ENCODE results near the gene DPYSL3.
"Not testable (repeated sequence)": the region's sequence is repeated elsewhere in the genome, so short reads cannot be mapped to it uniquely, and the experiment has no call there.

The DPYSL3 gene

GRCh38 chr5:147400126-147400809 lies 109.6 kb downstream of the DPYSL3 start:
- DNase-seq, result no peak

DNA sequence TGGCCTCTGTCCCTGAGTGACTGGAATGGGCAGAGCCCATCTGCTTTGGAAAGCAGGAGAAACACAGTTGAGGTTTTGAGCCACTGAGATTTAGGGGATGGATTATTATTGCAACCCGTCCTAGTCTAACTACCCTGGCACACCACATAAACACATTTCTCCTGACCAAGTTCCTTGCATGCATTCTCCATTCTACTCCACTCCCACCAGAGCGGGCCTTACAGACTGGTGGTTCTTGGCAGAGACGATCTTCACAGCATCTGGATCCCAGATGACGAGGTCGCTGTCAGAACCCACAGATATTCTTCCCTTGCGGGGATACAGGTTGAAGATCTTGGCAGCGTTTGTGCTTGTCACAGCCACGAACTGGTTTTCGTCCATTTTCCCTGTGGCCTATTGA lies 111.0 kb downstream of the DPYSL3 start:
- DNase-seq, result no peak

DNA sequence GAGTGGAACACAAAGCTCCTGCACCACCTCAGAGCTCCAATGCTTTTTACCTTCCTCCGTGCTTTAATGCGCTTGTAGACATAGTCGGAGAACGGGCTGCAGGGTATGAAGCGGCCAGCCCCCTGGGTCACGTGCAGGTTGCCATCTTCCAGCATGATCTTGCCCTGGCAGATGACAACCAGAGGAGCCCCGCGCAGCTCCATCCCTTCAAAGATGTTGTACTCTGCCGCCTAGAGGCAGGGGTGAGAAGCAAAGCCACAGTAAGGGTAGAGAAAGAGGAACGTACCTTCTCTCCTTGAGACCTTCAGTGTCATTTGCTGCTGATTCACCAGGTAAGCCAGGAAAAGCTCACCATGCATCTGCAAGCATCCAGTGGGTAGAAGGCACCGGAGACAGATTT lies 112.3 kb downstream of the DPYSL3 start:
- DNase-seq, result no peak

DNA sequence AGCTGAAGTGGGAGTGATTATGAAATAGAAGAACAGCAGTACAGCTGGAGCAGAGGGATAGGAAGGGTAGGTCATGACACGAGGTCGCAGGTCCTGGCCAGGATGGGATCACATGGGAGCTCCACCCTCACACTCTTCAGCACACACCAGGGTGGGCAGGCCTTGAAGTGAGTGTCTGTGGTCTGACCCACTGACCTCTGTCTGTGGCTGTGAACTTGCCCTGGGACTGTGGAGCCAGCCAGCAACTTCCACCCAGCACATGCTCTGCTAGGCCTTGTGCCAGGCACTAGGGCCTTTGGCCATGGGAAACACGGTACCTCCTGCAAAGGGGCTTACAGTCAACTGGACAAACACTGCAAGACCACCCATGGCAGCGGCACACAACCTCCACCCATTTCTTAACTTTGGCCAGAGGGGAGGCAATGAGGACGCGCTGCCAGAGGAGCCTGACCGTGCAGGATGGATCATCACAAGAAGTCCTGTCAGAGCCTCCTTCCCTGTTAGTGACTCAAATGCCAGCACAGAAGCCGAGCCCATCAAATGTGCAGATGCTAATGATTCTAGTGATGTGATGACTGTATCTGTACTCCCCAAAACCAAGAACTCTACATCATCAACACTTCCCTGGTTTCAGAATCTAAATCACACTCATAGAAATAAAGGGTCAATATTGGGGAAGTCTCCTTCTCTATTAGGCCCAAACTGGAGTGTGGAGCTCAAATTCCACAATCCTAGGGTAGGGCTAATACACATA lies 113.6 kb downstream of the DPYSL3 start:
- DNase-seq, result no peak

- DNase-seq, result no peak
Measured at GRCh38 chr5:147393874-147394672, 115.8 kb downstream of the DPYSL3 start.

- DNase-seq, result no peak
Measured at GRCh38 chr5:147391781-147392180, 118.1 kb downstream of the DPYSL3 start.

DNA sequence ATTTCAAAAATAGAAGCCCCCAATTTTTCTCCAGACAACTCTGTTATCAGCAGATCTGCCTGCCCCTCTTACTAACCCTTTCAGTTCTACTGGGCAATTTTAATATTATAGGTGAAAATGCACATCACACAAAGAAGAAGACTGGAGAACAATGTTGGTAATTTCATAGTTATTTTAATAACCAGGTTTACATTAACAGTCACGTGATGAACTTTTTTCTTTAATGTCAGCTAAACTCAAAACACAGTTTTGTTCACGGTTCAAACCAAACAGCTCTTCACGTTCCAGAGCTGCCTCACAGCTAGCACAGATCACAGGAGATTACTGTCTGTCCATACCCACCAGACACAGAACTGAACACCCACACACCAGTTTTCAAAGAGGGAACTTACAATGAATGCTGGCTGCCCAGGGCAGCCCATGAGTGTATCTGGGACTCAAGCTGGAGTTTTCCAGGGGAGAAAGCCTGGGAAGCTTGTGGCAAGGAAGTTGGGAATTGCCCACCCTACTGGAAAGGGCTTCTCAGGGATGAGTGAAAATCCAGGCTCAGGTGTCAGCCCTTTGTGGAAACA lies 119.1 kb downstream of the DPYSL3 start:
- DNase-seq, result no peak

DNA sequence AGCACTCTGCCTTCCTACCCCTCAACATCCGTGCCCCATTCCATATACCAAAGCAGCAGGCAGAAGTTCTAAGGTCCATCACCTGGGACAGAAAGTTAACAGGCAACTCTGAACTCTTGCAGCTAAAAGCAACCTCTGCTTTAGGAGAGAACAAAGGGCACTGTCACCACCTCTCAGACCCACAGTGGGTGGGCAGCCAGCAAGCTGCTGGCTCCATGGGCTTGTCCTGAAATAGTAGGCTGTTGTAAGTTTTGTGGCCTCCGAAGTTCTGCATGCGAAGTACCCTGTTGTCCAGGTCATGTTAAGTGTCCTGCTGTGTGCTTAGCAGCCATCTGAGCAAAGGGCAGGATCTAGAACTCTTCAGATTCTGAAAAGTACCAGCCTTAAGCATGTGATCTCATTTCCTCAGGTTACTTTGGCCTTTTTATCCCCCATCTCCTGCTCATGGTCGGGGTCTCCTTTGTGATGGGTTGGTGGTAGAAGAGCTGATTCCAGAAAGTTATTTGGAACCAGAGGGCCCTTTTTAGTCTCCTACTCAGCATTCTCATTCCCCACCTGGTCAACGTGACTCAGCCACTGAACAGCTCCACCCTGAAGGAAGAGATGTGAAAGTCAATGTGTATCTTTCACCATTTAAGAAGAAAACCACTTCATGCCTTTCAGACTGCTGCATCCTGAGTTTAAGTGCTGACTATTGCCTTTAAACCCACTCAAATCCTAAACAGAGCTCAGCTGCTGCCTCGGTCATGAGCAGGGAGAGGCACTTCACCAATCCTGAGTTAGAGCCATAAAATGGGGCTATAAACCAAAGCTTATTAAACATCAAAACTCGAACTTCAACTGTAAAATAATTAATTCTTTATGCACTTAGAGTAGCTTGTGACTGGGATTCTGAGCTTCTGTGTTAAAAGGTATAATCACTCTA lies 121.4 kb downstream of the DPYSL3 start:
- DNase-seq, result no peak

DNA sequence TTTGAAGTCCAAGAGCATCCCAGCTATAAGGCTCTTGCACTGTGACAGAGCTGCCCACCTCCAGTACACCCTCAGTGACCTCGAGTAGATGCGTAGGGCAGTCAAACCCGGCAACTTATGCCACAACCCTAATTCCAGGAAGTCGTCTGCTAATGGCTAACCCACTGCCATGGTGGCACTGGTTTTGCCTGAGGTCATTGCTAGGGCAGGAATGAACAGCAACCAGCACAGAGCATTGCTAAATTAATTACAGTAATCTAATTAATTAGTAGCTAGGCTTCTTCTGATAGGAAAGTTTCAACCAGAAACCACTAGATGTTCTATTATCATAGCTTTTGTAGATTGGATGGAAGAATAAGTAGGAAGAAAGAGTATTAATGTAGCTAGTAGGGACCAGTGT lies 122.8 kb downstream of the DPYSL3 start:
- no peak for DNase-seq

GRCh38 chr5:147384346-147385193 lies 125.3 kb downstream of the DPYSL3 start:
- no peak for DNase-seq

DNA sequence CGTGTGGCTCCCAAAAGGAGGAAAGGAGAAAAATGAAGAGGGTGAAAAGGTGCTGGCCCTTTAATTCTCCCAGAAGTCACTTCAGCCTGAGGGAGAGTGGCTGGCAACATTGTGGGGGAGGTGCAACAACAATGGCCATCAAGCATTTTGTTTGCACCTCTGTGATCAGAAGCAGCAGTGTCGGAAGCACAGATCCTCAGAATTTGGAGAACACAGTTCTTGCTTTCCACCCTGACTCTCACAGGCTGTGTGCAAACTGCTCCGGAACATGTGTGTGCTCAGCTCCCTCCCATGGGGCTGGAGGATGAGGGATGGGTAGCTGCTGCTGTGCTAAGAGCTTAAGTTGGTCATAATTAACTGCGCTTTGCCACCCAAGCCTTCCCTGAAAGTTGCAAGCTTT lies 127.1 kb downstream of the DPYSL3 start:
- no peak for DNase-seq

GRCh38 chr5:147381555-147381954 lies 128.3 kb downstream of the DPYSL3 start:
- DNase-seq, result no peak

GRCh38 chr5:147377682-147378081 lies 132.2 kb downstream of the DPYSL3 start:
- DNase-seq, result no peak

DNA sequence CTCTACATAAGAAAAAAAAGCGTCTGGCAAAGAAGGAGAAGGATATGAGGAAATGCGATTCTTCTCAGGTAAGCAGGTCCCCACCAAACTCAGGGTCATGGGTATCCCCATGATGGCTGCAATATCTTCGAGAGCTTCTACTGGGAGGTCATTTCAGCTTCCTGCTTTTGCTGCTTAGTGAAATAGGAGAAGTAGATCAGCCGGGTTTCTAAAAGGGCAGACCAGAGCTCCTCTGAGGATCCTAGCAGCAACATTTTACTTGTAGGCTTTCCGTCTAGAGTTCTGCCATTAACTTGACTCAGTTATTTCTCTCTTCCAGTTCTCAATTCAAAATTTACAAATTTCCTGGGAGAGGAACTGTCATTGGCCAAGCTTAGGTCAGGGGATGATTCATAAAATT lies 134.7 kb downstream of the DPYSL3 start:
- DNase-seq, result no peak

DNA sequence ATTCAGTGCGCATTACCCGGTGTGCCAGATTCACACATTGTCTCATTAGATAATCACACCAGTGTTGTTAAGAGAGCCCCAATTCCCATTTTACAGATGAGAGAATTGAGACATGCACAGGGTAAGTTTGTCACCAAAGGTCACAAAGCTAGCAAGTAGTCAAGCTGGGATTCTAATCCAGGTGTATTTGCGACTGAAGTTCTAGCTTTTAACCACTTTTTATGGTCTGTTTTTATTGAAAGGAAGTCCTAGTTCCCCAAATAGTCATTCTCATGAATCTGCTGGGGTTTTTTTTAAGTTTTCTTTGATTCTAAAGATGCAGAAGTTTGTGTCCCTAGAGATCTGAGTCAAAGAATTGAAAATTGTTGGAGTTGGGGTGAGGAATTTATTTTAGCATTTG lies 136.5 kb downstream of the DPYSL3 start:
- DNase-seq, result no peak

GRCh38 chr5:147372191-147372590 lies 137.7 kb downstream of the DPYSL3 start:
- no peak for DNase-seq

GRCh38 chr5:147371290-147371689 lies 138.6 kb downstream of the DPYSL3 start:
- DNase-seq, result no peak

DNA sequence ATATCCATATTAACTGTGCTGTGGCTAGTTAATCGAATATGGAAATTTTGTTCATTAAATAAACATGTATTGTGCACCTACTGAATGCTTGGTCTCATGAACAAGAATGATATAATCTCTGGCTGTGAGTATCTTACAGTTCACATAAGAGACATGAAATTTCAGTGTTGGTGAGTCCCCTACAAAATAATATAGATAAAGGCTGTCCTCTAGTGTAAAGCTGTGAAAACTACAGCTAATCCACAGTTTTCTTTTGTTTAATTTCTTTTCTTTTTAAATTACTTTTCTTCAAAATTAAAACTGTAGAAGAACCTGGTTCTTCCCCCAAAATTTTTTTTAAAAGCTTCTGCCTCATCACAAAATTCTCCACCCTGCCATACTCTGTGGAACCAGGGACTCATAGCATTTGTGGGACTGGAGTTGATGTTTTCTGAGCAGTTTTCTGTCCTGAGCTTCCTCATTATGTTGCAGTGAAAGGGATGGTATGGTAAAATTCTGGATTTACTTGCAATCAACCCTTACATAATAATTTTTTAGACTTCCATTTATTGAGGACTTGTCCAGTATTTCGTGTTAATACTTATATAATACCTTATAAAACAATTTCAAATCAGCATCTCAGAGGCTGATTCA lies 140.0 kb downstream of the DPYSL3 start:
- no peak for DNase-seq

- DNase-seq, result not testable (repeated sequence)
Measured at GRCh38 chr5:147367381-147367780, 142.5 kb downstream of the DPYSL3 start.

DNA sequence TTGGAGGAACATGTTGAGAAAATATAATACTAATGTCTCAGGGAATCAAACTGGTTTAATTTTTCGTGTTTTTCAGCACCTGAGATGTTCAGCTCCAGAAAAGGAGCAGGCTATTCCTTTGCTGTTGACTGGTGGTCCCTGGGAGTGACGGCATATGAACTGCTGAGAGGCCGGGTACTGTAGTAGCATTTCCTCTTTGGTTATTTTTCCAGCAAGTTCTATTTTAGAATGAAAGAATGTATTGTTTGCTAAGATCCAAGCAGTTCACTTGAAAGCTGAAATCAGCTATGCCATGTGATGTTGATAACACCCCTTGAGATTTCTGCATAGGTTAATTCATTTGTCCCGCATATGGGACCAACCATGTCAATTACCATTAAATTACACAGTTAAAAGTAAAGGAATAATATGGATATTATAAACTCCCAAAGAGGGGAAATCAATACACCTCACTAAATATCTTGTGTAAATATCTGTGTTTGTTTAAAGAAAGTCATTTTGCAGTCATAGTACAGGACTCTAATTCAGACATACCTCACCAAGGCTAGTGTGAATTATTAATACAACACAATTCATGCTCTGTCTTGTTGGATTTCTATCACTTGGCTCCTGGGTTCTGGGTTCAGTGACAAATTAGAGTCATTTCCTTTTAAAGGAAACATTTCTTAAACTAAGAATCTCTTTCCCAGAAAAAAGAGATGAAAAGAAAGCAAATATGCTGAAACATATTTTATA lies 148.3 kb downstream of the DPYSL3 start:
- no peak for DNase-seq
